ENCODE measurements around the gene ALG8.

DNA sequence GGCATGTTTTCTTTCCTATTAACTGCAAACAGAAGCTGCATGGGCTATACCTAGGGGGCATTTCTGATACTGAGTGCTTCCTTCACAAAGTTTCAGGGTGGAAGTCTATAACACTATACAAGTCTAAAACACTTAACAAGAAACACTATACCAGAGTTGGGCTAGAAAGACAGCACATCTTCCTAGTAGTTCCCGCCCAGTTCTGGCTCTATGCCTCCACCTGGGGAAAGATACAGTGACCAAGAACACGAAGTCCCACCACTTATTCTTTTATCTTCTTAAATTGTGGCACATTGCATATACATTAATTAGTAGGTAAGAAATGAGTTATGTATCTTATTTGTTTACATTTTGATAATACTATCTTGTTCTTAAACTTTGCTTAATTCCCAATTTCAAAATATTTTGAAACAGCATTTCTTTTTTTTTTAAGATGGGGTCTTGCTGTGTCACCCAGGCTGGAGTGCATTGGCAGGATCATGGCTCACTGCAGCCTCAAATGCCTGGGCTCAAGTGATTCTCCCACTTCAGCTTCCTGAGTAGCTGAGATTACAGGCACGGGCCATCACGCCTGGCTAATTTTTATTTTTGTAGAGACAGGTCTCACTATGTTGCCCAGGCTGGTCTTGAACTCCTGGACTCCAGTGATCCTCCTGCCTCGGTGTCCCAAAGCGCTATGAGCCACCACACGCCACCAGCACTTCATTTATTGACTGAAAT lies 41.6 kb downstream of the ALG8 start:
- no peak for TF ChIP-seq POLR2A (IDR thresholded peaks at IDR 0.05; ENCODE audit: low read depth, low read length)
- no peak for TF ChIP-seq TAF1 (IDR thresholded peaks at IDR 0.05; ENCODE audit: low read depth, low read length)
